GM21576 (cell line): ENCODE measurements around the gene PIK3R4.

Source experiments
- ATAC-seq: cut with Tn5 transposase; IDR thresholded peaks from one replicate; pipeline ENCODE4 v1.9.1; 2021; ENCODE audit warnings: mild to moderate bottlenecking, moderate library complexity; ENCODE audit not compliant: unreplicated experiment

PIK3R4 gene

DNA sequence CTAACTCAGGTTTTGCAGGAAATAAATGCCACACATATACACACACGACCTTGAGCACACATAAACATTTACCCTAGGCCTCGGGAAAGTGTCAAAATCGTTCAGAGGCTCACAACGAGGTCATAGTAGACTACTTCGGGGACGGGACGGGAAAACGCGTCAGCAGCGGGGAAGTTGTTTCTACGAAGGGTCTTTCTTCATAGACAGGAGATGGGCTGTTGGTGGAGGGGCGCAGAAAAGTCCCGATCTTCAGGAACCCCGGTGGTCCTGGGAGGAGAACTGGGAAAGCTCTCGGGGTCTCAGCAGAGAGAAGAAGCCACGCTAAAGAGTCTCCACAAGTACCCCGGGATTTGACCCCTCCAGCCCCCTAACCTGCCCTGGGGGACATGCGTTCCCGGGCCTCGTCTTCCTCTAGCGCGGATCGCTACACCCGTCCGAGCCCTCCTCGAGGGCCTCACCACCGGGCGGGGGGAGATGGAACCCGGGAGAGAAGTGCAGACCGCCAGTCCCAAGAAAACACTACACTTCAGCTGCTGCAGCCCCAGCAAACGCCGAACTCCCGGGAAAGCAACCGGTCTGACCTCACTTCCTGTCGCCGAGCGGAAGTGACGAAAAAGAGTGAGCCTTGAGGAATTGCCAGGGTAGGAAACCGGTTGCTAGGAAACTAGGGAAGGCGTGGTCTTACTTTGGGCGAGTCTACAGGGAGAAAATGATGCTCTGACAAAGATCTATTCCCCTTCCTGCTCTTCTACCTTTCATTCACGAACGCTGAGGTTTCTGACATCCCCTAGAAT, at the start of gene PIK3R4:
TSS of gene PIK3R4 (minus strand) at position 584 of the 794 bp plus-strand sequence. CDS start 1,611 bp downstream, outside the sequence.
- ATAC-seq: peak; percentile 91

DNA sequence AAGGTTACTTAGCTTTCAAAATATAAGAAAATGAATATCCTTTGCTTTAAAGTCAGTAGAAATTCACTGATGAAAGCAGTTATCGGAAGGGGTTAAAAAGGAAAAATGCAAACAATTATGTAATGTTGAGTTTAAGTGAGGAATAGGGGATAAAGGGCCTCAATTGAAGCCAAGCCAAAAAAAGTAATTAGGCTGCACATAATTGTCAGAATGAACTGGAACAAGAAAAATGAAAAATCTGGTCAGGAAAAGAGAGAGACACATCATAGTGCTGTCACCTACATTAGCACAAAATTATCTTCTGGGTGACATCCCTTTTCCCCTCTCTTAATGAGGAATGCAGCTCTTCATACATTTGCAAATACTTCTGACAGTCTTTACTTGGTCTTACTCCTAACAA, 48.8 kb upstream of the PIK3R4 start:
- ATAC-seq: no peak

DNA sequence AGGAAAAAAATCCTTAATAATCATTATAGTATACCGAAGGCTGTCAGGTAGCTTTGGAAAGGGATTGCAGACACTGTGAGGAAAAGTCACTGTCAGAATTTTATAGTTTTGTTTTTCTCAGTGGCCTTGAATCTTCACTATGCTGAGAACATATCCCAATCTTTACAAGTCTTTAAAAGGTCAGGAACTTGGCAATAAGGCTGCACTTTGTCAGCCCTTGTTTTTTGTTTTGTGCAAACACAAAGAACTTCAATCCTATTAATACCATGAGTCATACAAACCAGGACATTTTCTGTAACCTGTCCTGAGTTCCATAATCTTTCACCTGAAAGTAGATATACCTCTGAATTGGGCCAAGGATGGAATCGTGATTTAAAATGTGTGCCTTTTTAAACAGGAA, 45.6 kb upstream of the PIK3R4 start:
- ATAC-seq: no peak

DNA sequence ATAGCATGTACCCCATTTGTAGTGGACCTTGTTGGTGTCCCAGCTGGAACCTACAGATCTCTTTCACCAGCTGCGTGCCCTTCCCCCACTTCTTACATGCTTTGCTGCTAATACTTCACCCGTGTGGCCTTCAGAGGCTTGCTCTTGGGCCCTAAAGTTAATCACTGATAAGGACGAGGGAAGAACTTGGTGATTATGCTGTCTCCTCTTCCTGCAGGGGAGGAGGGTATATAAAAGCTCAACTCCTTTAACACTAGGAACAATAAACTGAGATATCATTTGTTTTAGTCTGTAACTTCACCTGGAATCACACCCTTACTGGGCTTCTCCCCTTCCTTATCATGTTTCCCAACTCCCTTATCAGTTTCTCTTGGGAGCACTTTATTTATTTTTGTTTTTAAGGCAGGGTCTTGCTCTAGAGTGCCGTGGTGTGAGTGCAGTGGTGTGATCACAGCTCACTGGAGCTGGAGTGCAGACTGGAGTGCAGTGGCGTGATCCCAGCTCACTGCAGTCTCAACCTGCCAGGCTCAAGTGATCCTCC, 43.2 kb upstream of the PIK3R4 start:
- ATAC-seq: no peak

DNA sequence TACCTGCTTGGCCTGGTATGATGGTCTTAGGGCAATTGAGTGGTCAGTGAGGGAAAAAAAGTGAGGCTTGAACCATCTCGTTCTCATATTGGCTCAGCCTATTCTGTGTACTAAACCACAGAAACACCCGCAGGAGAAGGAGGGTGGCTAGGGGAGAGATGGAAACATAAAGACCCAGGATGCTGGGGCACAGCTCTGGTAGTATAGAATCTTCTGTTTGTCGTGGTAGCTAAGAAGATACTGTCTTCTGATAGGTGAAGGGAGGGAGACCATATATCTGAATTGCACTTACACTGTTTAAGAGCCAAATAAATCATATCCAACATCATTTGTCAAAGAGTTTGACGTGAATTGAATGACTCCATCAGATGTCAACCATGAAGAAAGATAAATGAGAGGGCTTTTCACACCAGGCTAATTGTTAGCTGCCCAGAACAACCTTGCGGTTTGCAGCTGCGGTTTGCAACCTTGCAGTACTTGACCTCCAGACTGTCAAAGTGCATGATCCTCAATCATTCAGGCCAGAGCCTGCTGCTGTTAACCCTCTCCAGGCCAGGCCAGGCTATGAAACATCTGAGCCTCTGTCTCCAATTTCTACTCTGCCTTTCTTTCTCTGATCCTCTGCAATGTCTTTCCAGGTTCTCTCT, 40.9 kb upstream of the PIK3R4 start:
- no peak for ATAC-seq

DNA sequence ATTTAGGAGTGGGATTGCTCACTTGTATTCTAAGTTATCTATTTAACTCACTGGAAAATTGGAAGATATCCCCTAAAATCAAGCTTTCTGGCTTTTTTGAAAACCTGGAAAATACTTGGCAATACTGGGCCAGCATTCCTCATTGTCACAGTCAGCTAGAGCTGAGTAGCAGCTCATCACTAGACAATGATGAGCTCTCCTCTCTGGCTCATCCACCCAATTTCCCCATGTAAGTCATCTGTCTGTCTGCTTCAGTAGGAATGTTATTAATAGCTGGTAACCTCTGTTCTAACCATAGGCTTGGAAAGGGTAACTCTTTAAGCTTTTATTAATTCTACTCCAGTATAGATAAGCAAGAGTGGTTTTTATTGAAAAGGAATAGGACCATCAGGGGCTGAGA, 39.7 kb upstream of the PIK3R4 start:
- no peak for ATAC-seq

DNA sequence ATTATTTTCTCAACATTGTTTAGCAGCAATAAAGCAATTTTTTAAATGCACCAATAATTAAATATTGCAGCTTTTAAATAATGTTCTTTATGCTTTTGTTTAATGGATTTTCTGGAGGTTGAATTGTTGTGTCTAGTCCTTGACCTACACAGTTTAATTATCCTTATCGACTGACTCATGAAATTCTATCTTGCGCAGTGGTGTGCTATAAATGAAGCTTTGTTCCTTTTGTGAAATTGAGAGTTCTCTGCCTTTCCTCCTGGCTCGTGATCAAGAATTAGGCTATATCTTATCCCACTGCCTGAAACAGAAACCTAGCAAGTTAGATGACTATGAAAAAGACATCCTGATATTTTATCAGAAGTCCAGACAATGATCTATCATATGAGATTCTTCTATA, 37.0 kb upstream of the PIK3R4 start:
- no peak for ATAC-seq

DNA sequence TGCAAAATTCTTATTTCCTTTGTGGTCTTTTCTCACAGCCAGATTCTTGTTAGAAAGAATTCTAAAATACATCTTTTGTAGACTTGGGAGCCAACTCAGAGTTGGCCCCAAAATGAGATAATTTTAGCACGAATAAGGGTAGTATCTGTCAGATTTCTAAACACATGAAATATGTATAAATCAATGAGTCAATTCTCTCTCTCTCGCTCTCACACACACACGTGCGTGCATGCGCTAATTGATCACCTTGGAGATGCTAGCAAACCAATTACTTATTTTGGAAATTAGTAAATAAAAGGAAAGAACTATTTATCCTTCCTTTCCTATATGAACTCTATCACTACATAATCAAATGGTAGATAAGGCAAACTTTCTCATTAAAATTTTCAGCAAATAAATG, 32.9 kb upstream of the PIK3R4 start:
- no peak for ATAC-seq

DNA sequence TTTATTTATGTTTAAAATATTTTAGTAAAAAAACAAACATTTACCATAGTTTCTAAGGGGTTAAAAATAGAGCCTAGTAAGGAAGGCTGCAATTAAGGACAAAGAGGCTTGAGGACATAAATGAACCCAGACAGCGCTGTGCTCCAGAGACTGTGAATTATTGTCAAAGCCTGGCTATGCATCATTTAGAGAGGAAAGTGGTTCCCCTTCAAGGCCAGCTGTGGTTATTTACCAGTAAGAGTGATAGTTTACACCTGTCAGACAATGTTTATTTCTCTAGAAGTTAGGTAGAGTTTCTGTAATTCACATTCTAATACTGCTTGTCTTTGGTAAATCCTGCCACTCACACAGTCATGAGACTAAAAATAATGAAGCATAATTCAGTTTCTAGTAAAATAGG, 32.4 kb upstream of the PIK3R4 start:
- peak; percentile 90 for ATAC-seq

DNA sequence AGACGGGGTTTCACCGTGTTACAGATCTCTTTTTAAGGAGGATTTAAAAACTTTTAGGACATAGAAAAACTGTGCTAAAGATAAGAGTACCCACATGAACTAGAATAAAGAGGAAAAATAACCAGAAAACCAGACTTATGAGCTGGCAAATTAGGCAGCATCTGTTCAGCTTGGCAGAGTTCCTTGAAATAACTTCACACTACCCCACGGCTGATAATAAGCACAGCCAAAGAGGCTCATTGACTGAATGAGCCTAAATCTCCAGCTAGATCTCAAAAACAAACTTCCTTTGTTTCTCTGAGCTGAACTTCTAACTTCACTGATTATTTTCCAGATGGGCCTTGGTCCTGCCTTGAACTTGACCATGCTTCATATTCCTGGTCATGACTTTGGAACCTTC, 26.7 kb upstream of the PIK3R4 start:
- no peak for ATAC-seq

DNA sequence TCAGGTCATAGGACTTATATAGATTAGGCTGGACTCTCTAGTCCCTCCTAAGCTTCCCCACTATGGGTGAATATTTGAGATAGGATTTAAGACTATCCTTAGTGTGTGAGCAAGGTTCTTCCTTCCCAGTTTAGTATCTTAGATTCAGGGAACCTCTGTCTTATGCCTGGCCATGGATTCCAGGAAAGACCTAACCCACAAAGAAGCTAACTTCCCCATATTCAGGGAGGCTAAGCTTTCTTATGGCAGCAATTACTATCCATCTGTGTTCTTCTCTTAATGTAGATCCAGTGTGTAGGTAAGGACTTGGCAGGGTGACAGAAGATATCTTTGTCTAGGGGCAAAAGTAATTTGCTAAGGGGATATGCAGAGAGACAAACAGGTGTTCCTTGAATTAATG, 25.5 kb upstream of the PIK3R4 start:
- no peak for ATAC-seq

DNA sequence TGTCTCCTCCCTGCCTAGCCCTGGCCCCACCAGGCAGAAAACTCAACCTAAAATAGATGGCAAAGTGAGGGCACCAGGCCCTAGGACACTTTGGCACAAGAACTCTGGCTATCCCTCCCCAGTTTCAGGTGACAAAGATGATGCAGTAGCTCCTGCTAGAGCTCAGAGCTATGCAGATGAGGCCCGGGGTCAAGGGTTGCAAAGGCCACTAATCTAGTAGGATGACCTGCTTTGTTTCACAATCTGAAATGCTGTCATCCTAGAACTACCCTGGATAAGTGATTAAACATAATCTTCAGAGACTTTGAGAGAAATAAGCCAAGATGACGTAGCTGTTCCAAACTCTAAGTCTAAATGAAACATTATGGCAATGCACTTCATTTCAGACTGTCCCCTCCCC, 24.0 kb upstream of the PIK3R4 start:
- no peak for ATAC-seq

DNA sequence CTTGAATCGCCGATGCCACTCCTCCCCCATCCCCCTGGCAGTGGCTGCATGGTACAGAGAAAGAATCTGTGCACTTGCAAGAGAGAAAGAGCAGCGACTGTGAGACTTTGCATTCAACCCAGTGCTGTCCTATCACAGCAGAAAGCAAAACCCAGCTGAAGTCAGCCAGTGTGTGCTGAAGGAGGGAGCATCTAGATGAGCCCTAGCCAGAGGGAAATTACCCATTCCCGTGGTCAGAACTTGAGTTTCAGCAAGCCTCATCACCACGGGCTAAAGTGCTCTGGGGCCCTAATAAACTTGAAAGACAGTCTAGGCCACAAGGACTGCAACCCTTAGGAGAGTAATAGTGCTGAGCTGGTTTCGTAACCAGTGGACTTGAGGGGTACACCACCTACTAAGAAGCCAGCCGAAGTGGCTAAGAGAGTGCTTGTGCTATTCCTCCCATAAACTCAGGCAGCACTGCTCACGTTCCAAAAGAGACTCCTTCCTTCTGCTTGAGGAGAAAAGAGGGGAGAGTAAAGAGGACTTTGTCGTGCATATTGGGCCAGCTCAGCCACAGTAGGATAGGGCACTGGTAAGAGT, 15.2 kb upstream of the PIK3R4 start:
- ATAC-seq: no peak

DNA sequence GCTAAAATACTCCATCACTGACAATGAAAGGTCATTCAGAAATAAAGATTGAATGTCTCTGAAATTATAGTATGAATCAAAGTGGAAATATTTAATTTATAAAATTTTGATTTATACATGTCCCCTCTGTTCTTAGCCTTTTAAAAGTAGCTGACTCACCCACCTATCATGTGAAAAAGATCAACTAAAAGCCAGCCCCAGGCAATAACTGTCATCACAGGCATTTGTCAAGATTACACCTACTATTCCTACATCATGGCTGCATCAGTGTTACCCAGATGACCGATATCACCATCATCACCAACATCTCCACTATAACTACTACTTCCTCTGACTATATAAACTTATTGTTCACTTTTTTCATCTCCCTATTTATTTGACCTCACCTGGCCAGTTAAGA, 14.3 kb upstream of the PIK3R4 start:
- ATAC-seq: no peak

DNA sequence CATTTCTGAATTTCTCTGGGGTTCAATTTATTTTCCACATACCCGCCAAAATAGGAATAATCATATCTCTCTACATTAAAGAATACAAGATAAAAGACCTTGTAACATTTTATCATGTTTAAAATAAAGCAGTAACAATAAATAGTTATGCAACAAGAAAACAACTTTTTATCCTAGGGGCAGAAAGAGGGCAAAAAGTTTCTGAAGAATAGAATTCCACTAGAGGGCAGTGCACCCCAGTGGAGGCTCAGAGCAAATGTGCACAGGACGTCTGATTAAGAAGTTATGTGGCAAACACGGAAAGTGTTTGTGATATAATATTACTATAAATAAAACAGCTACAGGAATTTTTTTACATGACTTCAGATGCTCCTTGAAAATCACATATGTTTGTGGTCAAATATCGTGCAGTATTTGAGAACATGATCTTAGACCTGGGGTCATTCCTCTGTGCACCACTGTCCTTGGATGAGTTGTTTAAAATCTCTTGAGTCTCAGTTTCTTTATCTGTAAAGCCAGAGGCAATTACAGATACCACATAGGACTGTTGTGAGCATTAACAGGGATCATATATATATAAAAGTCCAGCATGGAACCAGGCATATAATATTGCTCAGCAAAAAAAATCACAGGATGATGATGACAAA, 13.2 kb upstream of the PIK3R4 start:
- peak; percentile 79 for ATAC-seq

DNA sequence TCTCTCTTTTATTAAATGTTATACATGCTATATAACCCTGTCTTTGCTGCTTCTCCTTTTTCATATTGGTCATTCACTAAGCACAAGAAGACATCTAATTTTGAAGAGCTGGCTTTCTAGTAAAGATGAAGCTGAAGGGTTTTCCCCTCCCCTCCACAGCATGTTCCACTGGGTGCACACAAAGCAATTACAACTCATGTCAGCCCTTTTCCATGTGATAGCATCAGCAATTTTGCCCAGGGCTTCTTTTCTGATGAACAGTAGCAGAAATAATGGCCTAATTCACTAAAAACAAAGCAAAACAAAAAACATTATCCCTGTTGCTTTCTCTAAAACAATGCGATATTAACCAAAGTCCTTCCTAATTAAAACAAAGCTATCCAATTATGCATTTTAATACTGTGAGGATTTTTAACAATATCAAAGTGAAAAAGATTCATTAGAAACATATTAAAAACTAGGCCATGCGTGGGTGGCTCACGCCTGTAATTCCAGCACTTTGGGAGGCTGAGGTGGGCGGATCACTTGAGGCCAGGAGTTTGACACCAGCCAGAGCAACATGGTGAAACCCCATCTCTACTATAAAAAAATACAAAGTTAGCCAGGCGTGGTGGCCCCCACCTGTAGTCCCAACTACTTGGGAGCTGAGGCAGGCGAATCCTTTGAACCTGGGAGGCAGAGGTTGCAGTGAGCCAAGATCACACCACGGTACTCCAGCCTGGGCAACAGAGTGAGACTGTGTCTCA, 12.2 kb upstream of the PIK3R4 start:
- ATAC-seq: no peak

DNA sequence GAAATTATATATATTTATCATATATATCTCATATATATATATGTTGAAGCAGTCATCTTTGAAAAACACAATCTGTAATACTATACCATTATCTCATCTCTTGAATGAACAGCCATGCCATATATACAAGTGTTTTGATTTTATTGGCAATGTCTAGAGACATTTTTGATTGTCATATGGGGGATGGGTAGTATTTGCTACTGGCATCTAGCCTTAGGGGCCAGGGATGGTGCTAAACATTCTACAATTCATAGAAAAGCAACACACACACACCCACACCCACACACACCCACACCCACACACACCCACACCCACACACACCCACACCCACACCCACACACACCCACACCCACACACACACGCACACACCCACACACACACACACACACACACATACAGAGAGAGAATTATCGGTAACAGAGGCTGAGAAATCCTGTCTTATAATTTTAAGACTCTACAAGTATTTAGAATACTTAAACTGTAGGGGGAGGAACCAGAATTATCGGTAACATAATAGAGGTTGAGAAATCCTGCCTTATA, 11.1 kb upstream of the PIK3R4 start:
- no peak for ATAC-seq

DNA sequence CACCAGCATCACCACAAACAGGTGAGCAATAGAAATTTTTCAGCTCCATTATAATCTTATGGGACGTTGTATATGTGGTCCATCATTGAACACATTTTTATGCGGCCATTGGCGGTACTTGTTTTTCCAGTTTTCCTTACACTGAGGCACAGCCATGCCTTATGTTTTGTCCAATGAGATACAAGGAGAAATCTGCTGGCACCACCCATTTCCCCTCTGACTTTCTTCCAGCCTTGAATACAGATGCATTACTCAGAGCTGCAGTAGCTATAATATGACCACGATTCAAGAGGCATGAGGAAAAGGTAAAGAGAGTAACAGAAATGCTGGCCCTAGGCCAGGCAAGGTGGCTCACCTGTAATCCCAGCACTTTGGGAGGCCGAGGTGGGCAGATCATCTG, 9.0 kb upstream of the PIK3R4 start:
- no peak for ATAC-seq

DNA sequence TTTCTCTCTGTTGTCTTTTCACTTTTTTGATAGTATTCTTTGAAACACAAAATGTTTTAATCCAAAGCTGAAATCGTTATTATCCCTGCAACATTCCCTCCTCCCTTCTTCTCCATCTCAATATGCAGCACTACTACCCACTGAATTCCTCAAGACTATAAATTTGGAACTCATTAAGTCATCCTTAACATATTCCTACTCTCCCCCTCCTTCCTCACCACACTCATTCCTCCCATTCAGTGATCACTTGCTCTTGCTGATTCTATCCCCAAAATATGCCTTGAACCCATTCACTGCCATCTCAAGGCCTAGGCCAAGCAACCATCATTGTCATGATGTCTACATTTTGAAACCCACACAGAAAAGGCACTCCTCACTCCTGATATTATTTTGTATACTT, 2.4 kb upstream of the PIK3R4 start:
- ATAC-seq: no peak

DNA sequence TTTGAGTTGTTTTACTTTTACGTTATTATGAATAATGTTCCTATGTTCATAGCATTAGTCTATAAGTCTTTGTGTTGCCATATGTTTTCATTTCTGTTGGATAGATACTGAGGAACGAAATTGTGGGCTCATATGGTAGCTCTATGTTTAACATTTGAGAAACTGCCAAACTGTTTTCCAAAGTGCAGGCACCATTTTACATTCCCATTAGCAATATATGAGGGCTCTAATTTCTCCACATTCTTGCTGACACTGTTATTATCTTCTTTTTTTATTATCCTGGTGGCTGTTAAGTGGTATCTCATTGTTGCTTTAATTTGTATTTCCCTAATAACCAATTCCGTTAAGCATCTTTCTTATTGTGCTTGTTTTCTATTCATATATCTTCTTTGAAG, 1.8 kb upstream of the PIK3R4 start:
- ATAC-seq: no peak

DNA sequence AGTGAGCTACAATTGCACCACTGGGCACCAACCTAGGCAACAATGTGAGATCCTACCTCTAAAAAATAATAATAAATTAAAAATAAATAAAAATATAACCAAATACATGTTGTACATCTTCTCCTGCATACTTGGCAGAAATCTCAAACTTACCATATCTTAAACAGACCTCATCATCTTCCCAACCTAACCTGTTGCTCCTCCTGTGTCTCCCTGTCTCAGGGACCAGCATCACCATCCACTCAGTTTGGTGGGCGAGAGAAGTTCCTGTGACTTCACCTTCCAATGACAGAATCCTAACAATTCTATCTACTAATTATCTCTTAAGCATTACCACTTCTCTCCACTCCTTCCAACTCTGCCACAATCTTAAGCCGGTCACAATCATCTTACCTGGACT, 3.3 kb downstream of the PIK3R4 start:
- ATAC-seq: no peak
